ENCODE results near the gene INSM2. TPM values are rescaled to one million over a fixed set of nuclear protein-coding genes. Genes with fewer than 3 reads are reported as not detected.

The INSM2 gene
- 0.05 to 0.11 TPM (median 0.07 TPM) in 5 replicates for total RNA-seq (2022; extraction: Qiagen RNA extraction)

GRCh38 chr14:35533357-35534207, at the start of gene INSM2:
INSM2 (plus strand) TSS chr14:35534164; CDS start chr14:35534253, 89 bp downstream.

Other genes with a start within 250 kb of the INSM2 start
- gene PSMA6, start 241.8 kb upstream of the INSM2 start, total RNA-seq (2022; extraction: Qiagen RNA extraction): 268 to 316 TPM (median 276 TPM) in 5 replicates
- gene NFKBIA, start 129.4 kb upstream of the INSM2 start, total RNA-seq (2022; extraction: Qiagen RNA extraction): 199 to 242 TPM (median 232 TPM) in 5 replicates